Parathyroid adenoma (tissue), 2 donors: ENCODE data around the gene HLA-DPA1.

Experiments
- H2AFZ ChIP-seq: fragments of 300-600 bp; sonication (generic); one replicate; pipeline ENCODE4 v1.7.0; 2017; ENCODE audit warnings: antibody characterized with exemption, mild to moderate bottlenecking
- H3K27ac ChIP-seq: fragments of 300-600 bp; sonication (generic); one replicate; pipeline ENCODE4 v1.7.0; 2017
- H3K27me3 ChIP-seq: fragments of 300-600 bp; sonication (generic); one replicate; pipeline ENCODE4 v1.7.0; 2017; ENCODE audit warnings: low read length; ENCODE audit not compliant: control insufficient read depth, insufficient read depth
- H3K36me3 ChIP-seq: fragments of 300-600 bp; sonication (generic); one replicate; pipeline ENCODE4 v1.7.0; 2017; ENCODE audit warnings: low read length; ENCODE audit not compliant: control insufficient read depth, insufficient read depth
- H3K4me1 ChIP-seq: fragments of 300-600 bp; sonication (generic); one replicate; pipeline ENCODE4 v1.7.0; 2017; ENCODE audit warnings: control low read depth
- H3K4me2 ChIP-seq: fragments of 300-600 bp; sonication (generic); one replicate; pipeline ENCODE4 v1.7.0; 2017; ENCODE audit warnings: low read length
- H3K4me3 ChIP-seq: fragments of 300-600 bp; sonication (generic); one replicate; pipeline ENCODE4 v1.7.0; 2017; ENCODE audit warnings: low read depth, low read length
- H3K79me2 ChIP-seq: fragments of 300-600 bp; sonication (generic); one replicate; pipeline ENCODE4 v1.7.0; 2017; ENCODE audit warnings: control low read depth
- H3K9ac ChIP-seq: fragments of 300-600 bp; sonication (generic); one replicate; pipeline ENCODE4 v1.7.0; 2017; ENCODE audit warnings: mild to moderate bottlenecking
- H3K9me3 ChIP-seq: fragments of 300-600 bp; sonication (generic); one replicate; pipeline ENCODE4 v1.7.0; 2017; ENCODE audit warnings: low read length; ENCODE audit not compliant: control insufficient read depth
- TF ChIP-seq, protein P1 (sequence below): fragments of 300-600 bp; sonication (generic); IDR thresholded peaks from one replicate; pipeline ENCODE4 v1.7.0; 2017; ENCODE audit warnings: antibody characterized with exemption, mild to moderate bottlenecking
- donor health status: primary hyperparathyroidism.

Gene HLA-DPA1

GRCh38 chr6:33034554-33034953 lies 38.9 kb downstream of the HLA-DPA1 start:
- Histone ChIP-seq H3K27ac (no peak overlapping the region), H3K4me1 (no peaks in the 10 kb centered on the region), H3K4me2 (no peak overlapping the region), H3K9me3 (no peaks in the 10 kb centered on the region), H3K9ac (no peak overlapping the region), H3K79me2 (no peaks in the 10 kb centered on the region), H3K4me3 (no peak overlapping the region), H2AFZ (no peak overlapping the region), H3K36me3 (no peaks in the 10 kb centered on the region), H3K27me3 (no peaks in the 10 kb centered on the region)
- TF ChIP-seq, protein P1, sequence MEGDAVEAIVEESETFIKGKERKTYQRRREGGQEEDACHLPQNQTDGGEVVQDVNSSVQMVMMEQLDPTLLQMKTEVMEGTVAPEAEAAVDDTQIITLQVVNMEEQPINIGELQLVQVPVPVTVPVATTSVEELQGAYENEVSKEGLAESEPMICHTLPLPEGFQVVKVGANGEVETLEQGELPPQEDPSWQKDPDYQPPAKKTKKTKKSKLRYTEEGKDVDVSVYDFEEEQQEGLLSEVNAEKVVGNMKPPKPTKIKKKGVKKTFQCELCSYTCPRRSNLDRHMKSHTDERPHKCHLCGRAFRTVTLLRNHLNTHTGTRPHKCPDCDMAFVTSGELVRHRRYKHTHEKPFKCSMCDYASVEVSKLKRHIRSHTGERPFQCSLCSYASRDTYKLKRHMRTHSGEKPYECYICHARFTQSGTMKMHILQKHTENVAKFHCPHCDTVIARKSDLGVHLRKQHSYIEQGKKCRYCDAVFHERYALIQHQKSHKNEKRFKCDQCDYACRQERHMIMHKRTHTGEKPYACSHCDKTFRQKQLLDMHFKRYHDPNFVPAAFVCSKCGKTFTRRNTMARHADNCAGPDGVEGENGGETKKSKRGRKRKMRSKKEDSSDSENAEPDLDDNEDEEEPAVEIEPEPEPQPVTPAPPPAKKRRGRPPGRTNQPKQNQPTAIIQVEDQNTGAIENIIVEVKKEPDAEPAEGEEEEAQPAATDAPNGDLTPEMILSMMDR, result no peak

GRCh38 chr6:33030245-33030644 lies 43.2 kb downstream of the HLA-DPA1 start:
- Histone ChIP-seq H3K4me1 (peaks cover 4% of the 10 kb centered on the region), H3K4me2 (no peak overlapping the region), H3K9ac (no peak overlapping the region), H3K27ac (peak overlapping the region; percentile 73), H3K4me3 (no peak overlapping the region), H3K9me3 (no peaks in the 10 kb centered on the region), H3K79me2 (no peaks in the 10 kb centered on the region), H3K36me3 (no peaks in the 10 kb centered on the region), H2AFZ (no peak overlapping the region), H3K27me3 (no peaks in the 10 kb centered on the region)
- TF ChIP-seq, protein P1, result no peak

DNA sequence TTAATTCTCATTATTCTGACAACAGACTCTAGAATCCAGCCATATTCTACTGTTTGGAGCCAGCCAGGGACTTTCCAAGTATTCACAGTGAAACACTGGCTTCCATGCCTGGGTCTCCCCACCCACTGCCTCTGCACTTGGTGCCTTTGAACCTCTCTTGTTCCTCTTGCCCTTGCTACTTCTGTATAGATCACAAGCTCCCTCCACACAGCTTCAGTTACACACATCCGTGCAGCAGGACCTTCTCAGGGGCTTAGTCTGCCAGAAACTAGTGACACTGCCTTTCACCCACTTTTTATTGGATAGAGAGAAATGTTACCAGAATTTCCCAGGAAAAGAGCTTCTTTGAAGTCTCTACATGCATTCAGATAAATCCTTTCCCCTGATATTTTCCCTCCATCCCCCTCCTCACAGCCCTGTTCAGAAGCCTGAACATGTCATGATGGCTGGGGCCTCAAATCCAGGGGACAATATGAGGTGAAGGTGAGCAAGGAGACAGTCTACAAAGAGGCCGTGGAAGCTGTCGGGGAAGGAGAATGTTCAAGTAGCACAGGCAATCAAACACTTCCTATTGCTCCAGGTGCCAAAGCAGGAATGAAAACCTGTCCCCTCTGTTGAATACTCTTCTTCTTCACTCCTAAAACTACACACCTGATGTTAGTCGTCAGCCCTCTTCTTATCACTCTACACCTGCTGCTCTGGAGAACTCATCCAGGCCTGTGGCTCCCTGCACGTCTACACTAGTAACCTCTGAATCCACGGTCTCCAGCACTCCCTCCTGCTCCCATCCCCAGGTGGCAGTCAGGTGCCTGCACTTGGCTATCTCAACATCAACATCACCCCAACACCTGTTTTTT lies 43.9 kb downstream of the HLA-DPA1 start:
- H3K36me3 ChIP-seq, result no peaks in the 10 kb centered on the region
- no peaks in the 10 kb centered on the region for H3K27me3 ChIP-seq
- H3K4me3 ChIP-seq, result no peak overlapping the region
- H3K27ac ChIP-seq, result peak overlapping the region; percentile 73
- H3K79me2 ChIP-seq, result no peaks in the 10 kb centered on the region
- no peak overlapping the region for H2AFZ ChIP-seq
- H3K9me3 ChIP-seq, result no peaks in the 10 kb centered on the region
- no peak overlapping the region for H3K9ac ChIP-seq
- no peak overlapping the region for H3K4me2 ChIP-seq
- H3K4me1 ChIP-seq, result peaks cover 4% of the 10 kb centered on the region
- TF ChIP-seq, protein P1, result no peak

DNA sequence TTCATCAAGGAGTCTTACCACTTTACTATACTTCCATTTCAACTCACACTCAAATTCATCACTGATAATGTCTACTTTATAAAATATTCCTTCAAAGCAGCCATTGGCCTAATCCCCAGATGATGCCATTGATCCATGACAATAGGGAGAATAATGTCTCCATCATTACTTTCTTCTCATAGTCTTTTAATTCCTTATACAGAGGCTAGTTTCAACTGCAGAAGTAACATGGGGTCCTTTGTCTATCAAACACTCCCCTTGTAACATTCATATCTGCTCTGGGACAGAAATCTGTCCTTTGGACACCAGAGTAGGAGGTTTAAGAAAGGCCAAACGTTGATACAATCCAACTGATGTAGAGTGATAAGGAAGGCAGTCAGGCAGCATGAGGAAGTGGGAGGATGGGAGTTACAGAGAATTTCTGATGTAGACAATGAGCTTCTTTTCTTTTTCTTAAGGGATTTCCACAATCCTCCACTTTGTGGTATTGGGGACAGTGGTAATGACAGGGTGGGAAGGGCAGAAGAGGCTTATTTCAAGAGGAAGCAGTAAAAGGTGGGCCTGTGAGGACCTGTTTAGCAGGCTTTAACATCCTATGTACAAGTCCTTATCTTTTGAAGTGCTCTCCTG lies 45.1 kb downstream of the HLA-DPA1 start:
- Histone ChIP-seq H3K9me3 (no peaks in the 10 kb centered on the region), H3K4me2 (no peak overlapping the region), H3K4me3 (no peak overlapping the region), H3K27ac (peak overlapping the region; percentile 73), H3K36me3 (no peaks in the 10 kb centered on the region), H3K9ac (no peak overlapping the region), H3K27me3 (no peaks in the 10 kb centered on the region), H3K4me1 (peaks cover 4% of the 10 kb centered on the region), H3K79me2 (no peaks in the 10 kb centered on the region), H2AFZ (no peak overlapping the region)
- TF ChIP-seq, protein P1, result no peak
